ENCODE measurements around the gene PKMYT1. TPM values are rescaled to one million over a fixed set of nuclear protein-coding genes. Genes with fewer than 3 reads are reported as not detected.

The PKMYT1 gene
- polyA plus RNA-seq, 1 donor (not counting 4 experiments of a cell fraction or from before 2014, with no cell fraction given) = 6.9 TPM

GRCh38 chr16:2955438-2955778 is 24.8 kb downstream of the PKMYT1 start:
- Histone ChIP-seq H3K4me3 (ENCODE audit: control insufficient read depth in 2 of 3, extremely low read depth in 1 of 3, insufficient read depth in 2 of 3, low read depth in 1 of 3, low read length in 3 of 3) (no peak overlapping the region), H2AFZ (ENCODE audit: control insufficient read depth, low read length) (no peak overlapping the region), H3K27me3 (ENCODE audit: control insufficient read depth, extremely low read depth, insufficient read depth, low read length) (peaks cover 6% of the 10 kb centered on the region), H3K9me3 (ENCODE audit: control insufficient read depth, low read depth, low read length) (no peaks in the 10 kb centered on the region), H3K36me3 (ENCODE audit: control insufficient read depth in 2 of 2, extremely low read depth in 1 of 2, insufficient read depth in 2 of 2, low read length in 2 of 2) (no peaks in the 10 kb centered on the region), H4K20me1 (ENCODE audit: control insufficient read depth, extremely low read depth, insufficient read depth, low read length) (no peaks in the 10 kb centered on the region), H3K27ac (ENCODE audit: control insufficient read depth, insufficient read depth, low read length) (no peak overlapping the region), H3K4me2 (ENCODE audit: control insufficient read depth, extremely low read depth, insufficient read depth, low read depth, low read length) (no peak overlapping the region), H3K79me2 (ENCODE audit: control insufficient read depth, insufficient read depth, low read length) (no peaks in the 10 kb centered on the region), H3K4me1 (ENCODE audit: control insufficient read depth, extremely low read depth, insufficient read depth, low read length) (peaks cover 8% of the 10 kb centered on the region), H3K9ac (ENCODE audit: control insufficient read depth, extremely low read depth, insufficient read depth, low read length) (no peak overlapping the region), H3K9me1 (ENCODE audit: control insufficient read depth, extremely low read depth, insufficient read depth, low read length) (no peaks in the 10 kb centered on the region)
- dilution Hi-C loops (cut with MboI; ENCODE audit: extremely low pct_ligation_motif_present, low sequenced_read_pairs) = no loop called here
- no peak for DNase-seq (ENCODE audit: low read depth, low spot score)
- TF ChIP-seq, protein P1, sequence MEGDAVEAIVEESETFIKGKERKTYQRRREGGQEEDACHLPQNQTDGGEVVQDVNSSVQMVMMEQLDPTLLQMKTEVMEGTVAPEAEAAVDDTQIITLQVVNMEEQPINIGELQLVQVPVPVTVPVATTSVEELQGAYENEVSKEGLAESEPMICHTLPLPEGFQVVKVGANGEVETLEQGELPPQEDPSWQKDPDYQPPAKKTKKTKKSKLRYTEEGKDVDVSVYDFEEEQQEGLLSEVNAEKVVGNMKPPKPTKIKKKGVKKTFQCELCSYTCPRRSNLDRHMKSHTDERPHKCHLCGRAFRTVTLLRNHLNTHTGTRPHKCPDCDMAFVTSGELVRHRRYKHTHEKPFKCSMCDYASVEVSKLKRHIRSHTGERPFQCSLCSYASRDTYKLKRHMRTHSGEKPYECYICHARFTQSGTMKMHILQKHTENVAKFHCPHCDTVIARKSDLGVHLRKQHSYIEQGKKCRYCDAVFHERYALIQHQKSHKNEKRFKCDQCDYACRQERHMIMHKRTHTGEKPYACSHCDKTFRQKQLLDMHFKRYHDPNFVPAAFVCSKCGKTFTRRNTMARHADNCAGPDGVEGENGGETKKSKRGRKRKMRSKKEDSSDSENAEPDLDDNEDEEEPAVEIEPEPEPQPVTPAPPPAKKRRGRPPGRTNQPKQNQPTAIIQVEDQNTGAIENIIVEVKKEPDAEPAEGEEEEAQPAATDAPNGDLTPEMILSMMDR (optimal IDR thresholded peaks at IDR 0.05 in 1 of 3, IDR thresholded peaks at IDR 0.05 in 1 of 3, conservative IDR thresholded peaks at IDR 0.05 in 1 of 3; ENCODE audit: extremely low read depth in 1 of 3, insufficient read depth in 2 of 3, low read length in 3 of 3) = no peak
- no peak for TF ChIP-seq EZH2 (IDR thresholded peaks at IDR 0.05; ENCODE audit: low read length)
- FAIRE-seq = no peak

DNA sequence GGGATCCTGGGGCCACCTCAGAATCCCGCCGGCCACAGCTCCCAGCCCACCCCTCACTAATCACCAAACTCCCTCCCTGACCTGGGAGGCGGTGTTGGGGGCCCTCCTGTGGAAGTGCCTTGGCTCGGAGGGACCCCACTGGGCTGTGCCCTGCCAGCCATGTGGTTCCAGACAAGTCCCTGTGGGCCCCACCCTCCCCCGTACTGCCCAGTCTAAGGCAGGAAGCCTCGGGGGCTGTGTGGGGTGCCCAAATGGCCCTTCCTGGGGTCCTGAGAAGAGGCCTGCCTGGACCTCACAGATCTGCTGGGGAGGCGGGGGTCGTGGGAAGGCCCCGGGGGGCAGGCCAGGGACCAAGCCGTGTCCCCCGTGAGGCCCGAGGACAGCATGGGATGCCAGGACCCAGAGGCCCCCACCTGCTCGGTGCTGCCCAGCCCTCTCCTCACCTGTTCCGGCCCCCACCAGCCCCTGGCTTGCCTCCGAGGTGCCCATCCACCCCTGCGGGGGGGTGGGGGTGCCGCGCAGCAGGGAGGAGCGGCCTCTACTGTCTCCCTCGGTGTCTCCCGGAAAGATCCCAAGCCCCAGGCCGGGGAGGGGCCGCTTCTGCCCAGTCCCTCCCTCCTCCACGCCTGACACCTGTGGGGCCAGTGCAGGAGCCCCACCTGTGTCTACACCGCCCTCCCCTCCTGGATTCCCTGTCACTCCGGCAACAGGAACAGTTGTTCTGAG is 25.4 kb downstream of the PKMYT1 start:
- peaks cover 8% of the 10 kb centered on the region for H3K4me1 ChIP-seq (ENCODE audit: control insufficient read depth, extremely low read depth, insufficient read depth, low read length)

More for the DNA sequence above, 25.4 kb downstream of the PKMYT1 start:
- Histone ChIP-seq H3K4me3 (ENCODE audit: control insufficient read depth in 2 of 3, extremely low read depth in 1 of 3, insufficient read depth in 2 of 3, low read depth in 1 of 3, low read length in 3 of 3) (no peak overlapping the region), H3K9me1 (ENCODE audit: control insufficient read depth, extremely low read depth, insufficient read depth, low read length) (no peaks in the 10 kb centered on the region), H3K36me3 (ENCODE audit: control insufficient read depth in 2 of 2, extremely low read depth in 1 of 2, insufficient read depth in 2 of 2, low read length in 2 of 2) (peaks cover 0 to 2% of the 10 kb centered on the region in 2 experiments), H2AFZ (ENCODE audit: control insufficient read depth, low read length) (no peak overlapping the region), H3K9ac (ENCODE audit: control insufficient read depth, extremely low read depth, insufficient read depth, low read length) (no peak overlapping the region), H3K27me3 (ENCODE audit: control insufficient read depth, extremely low read depth, insufficient read depth, low read length) (peaks cover 6% of the 10 kb centered on the region), H3K27ac (ENCODE audit: control insufficient read depth, insufficient read depth, low read length) (no peak overlapping the region), H3K79me2 (ENCODE audit: control insufficient read depth, insufficient read depth, low read length) (no peaks in the 10 kb centered on the region), H3K9me3 (ENCODE audit: control insufficient read depth, low read depth, low read length) (no peaks in the 10 kb centered on the region), H4K20me1 (ENCODE audit: control insufficient read depth, extremely low read depth, insufficient read depth, low read length) (no peaks in the 10 kb centered on the region), H3K4me2 (ENCODE audit: control insufficient read depth, extremely low read depth, insufficient read depth, low read depth, low read length) (no peak overlapping the region)
- FAIRE-seq (no peak), DNase-seq (ENCODE audit: low read depth, low spot score) (no peak)
- dilution Hi-C loops (cut with MboI; ENCODE audit: extremely low pct_ligation_motif_present, low sequenced_read_pairs) = no loop called here
- TF ChIP-seq, protein P1 (optimal IDR thresholded peaks at IDR 0.05 in 1 of 3, IDR thresholded peaks at IDR 0.05 in 1 of 3, conservative IDR thresholded peaks at IDR 0.05 in 1 of 3; ENCODE audit: extremely low read depth in 1 of 3, insufficient read depth in 2 of 3, low read length in 3 of 3) = no peak
- no peak for TF ChIP-seq EZH2 (IDR thresholded peaks at IDR 0.05; ENCODE audit: low read length)
